ENCODE results near the gene KTI12.

The KTI12 gene

GRCh38 chr1:51982161-51982560, 51.4 kb downstream of the KTI12 start:
- Histone ChIP-seq H3K27me3 (replicated peaks; ENCODE audit: control insufficient read depth, insufficient read depth, low read length) (no peaks in the 10 kb centered on the region), H3K4me3 (replicated peaks; ENCODE audit: low read depth, low read length) (no peak overlapping the region), H3K36me3 (ENCODE audit: control insufficient read depth, insufficient read depth, low read length) (no peaks in the 10 kb centered on the region)
- DNase-seq (ENCODE audit: extremely low read depth, insufficient read length): no peak
- no peak for TF ChIP-seq CTCF (IDR thresholded peaks at IDR 0.05; ENCODE audit: insufficient read depth, low read length, poor library complexity, severe bottlenecking)

Data from GM06990 (cell line).